HEK293T (cell line): ENCODE results near the gene FAM229A.

Source experiments
- BHLHE40 ChIP-seq: fragments of 450-650 bp; IDR thresholded peaks from 2 replicates; pipeline ENCODE4 v1.6.1; 2016; ENCODE audit warnings: mild to moderate bottlenecking, moderate library complexity, borderline replicate concordance
- ELF4 ChIP-seq: fragments of 450-650 bp; IDR thresholded peaks from 2 replicates; pipeline ENCODE4 v1.6.1; 2017; ENCODE audit warnings: antibody characterized with exemption
- FOXK2 ChIP-seq: fragments of 450-650 bp; IDR thresholded peaks from 2 replicates; pipeline ENCODE4 v1.6.1; 2016; ENCODE audit warnings: mild to moderate bottlenecking
- FOXM1 ChIP-seq: fragments of 450-650 bp; IDR thresholded peaks from 2 replicates; pipeline ENCODE4 v1.6.1; 2017; ENCODE audit warnings: mild to moderate bottlenecking, borderline replicate concordance
- L3MBTL2 ChIP-seq: fragments of 450-650 bp; conservative IDR thresholded peaks from 2 replicates; pipeline ENCODE4 v1.6.1; 2016; ENCODE audit warnings: mild to moderate bottlenecking
- NFRKB ChIP-seq: fragments of 450-650 bp; IDR thresholded peaks from 2 replicates; pipeline ENCODE4 v1.6.1; 2016; ENCODE audit warnings: mild to moderate bottlenecking, moderate library complexity
- PKNOX1 ChIP-seq: fragments of 450-650 bp; IDR thresholded peaks from 2 replicates; pipeline ENCODE4 v1.6.1; 2016
- SP1 ChIP-seq: fragments of 450-650 bp; IDR thresholded peaks from 2 replicates; pipeline ENCODE4 v1.6.1; 2017
- SUZ12 ChIP-seq: fragments of 450-650 bp; IDR thresholded peaks from 2 replicates; pipeline ENCODE4 v1.6.1; 2016; ENCODE audit warnings: mild to moderate bottlenecking
- TARDBP ChIP-seq: fragments of 450-650 bp; IDR thresholded peaks from 2 replicates; pipeline ENCODE4 v1.6.1; 2016
- ZNF384 ChIP-seq: fragments of 450-650 bp; IDR thresholded peaks from 2 replicates; pipeline ENCODE4 v1.6.1; 2016

DNA sequence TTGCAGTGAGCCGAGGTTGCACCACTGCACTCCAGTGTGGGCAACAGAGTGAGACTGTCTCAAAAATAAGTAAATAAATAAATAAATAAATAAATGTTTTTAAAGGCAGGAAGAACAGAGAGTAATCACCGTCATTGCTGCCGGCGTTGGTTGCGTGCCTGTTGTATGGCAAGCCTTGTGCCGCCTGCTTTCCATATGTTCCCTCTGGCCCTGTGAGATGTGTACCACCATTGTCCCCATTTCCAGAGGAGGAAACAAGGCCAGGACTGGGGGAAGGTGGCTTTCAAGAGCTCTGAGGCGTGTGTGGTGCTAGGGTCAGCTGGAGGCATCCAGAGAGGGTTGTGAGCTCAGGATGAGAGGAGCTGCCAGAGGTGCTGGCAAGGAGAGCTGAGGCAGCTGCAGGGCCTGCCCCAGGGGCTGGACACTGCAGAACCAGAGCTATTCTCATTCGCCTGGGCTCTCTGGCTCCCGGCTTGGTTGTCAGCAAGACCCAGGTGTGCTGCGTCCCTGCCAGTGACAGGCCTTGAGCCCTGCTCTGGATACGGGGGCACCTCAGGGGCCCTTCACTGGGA is 21.0 kb downstream of the FAM229A start:
- no peak for TF ChIP-seq SP1
- no peak for TF ChIP-seq ELF4
- TF ChIP-seq SUZ12: no peak
- TF ChIP-seq TARDBP: no peak
- TF ChIP-seq ZNF384: no peak
- TF ChIP-seq PKNOX1: no peak
- no peak for TF ChIP-seq NFRKB
- no peak for TF ChIP-seq BHLHE40
- TF ChIP-seq FOXK2: no peak
- TF ChIP-seq L3MBTL2: no peak
- no peak for TF ChIP-seq FOXM1
